GM21447 (cell line): ENCODE results near the gene UBASH3A.

ENCODE experiments used
- ATAC-seq: cut with Tn5 transposase; IDR thresholded peaks from one replicate; pipeline ENCODE4 v1.9.1; 2021; ENCODE audit not compliant: unreplicated experiment

Gene UBASH3A

GRCh38 chr21:42426876-42427480 is 23.3 kb downstream of the UBASH3A start:
- no peak for ATAC-seq

GRCh38 chr21:42427809-42428419 is 24.2 kb downstream of the UBASH3A start:
- ATAC-seq: no peak

- ATAC-seq: no peak
Observed at GRCh38 chr21:42429021-42429420, 25.3 kb downstream of the UBASH3A start.

GRCh38 chr21:42429856-42430255 is 26.2 kb downstream of the UBASH3A start:
- ATAC-seq: no peak

GRCh38 chr21:42430521-42430920 is 26.8 kb downstream of the UBASH3A start:
- ATAC-seq: no peak

- ATAC-seq: no peak
Observed at GRCh38 chr21:42431196-42431595, 27.5 kb downstream of the UBASH3A start.

- no peak for ATAC-seq
Observed at GRCh38 chr21:42432695-42433094, 29.0 kb downstream of the UBASH3A start.

- ATAC-seq: no peak
Observed at GRCh38 chr21:42433946-42434551, 30.3 kb downstream of the UBASH3A start.

GRCh38 chr21:42434884-42435283 is 31.2 kb downstream of the UBASH3A start:
- no peak for ATAC-seq

GRCh38 chr21:42435401-42435800 is 31.7 kb downstream of the UBASH3A start:
- ATAC-seq: no peak

GRCh38 chr21:42435833-42436232 is 32.1 kb downstream of the UBASH3A start:
- ATAC-seq: no peak

- ATAC-seq: no peak
Observed at GRCh38 chr21:42436914-42437313, 33.2 kb downstream of the UBASH3A start.

GRCh38 chr21:42437786-42438185 is 34.1 kb downstream of the UBASH3A start:
- ATAC-seq: no peak

- ATAC-seq: no peak
Observed at GRCh38 chr21:42438316-42439205, 34.9 kb downstream of the UBASH3A start.

- ATAC-seq: no peak
Observed at GRCh38 chr21:42439284-42440186, 35.8 kb downstream of the UBASH3A start.

GRCh38 chr21:42440187-42440792 is 36.6 kb downstream of the UBASH3A start:
- peak; percentile 74 for ATAC-seq

GRCh38 chr21:42441963-42442362 is 38.3 kb downstream of the UBASH3A start:
- no peak for ATAC-seq

GRCh38 chr21:42443181-42443785 is 39.6 kb downstream of the UBASH3A start:
- no peak for ATAC-seq

GRCh38 chr21:42443876-42444744 is 40.4 kb downstream of the UBASH3A start:
- ATAC-seq: no peak
